ENCODE data around the gene C16orf74. TPM values are rescaled to one million over a fixed set of nuclear protein-coding genes. Genes with fewer than 3 reads are reported as not detected.

Gene C16orf74
- total RNA-seq, 2 donors from 2014 or later = 1.2 TPM; not detected in 1

- H3K9me3 Mint-ChIP-seq = no peaks in the 10 kb centered on the region
- DNase-seq (no peak), ATAC-seq (replicated peaks in 1 of 2) (no peak)
- H3K27ac Mint-ChIP-seq = no peak overlapping the region
- no peak overlapping the region for H3K4me3 Mint-ChIP-seq
- no peaks in the 10 kb centered on the region for H3K4me1 Mint-ChIP-seq (ENCODE audit: low read depth)
- peaks cover 0 to 10% of the 10 kb centered on the region in 2 donors for H3K36me3 Mint-ChIP-seq (ENCODE audit: insufficient read depth in 2 of 2)
- H3K27me3 Mint-ChIP-seq (ENCODE audit: low read depth) = no peaks in the 10 kb centered on the region
Measured at GRCh38 chr16:85663891-85664321, 87.0 kb downstream of the C16orf74 start.

- H3K36me3 Mint-ChIP-seq (ENCODE audit: insufficient read depth in 2 of 2) = peaks cover 0 to 10% of the 10 kb centered on the region in 2 donors
- no peak overlapping the region for H3K27ac Mint-ChIP-seq
- ATAC-seq (replicated peaks in 1 of 2) (no peak), DNase-seq (no peak)
- no peak overlapping the region for H3K4me3 Mint-ChIP-seq
- no peaks in the 10 kb centered on the region for H3K4me1 Mint-ChIP-seq (ENCODE audit: low read depth)
- H3K9me3 Mint-ChIP-seq = no peaks in the 10 kb centered on the region
- H3K27me3 Mint-ChIP-seq (ENCODE audit: low read depth) = no peaks in the 10 kb centered on the region
Measured at GRCh38 chr16:85662976-85663830, 87.7 kb downstream of the C16orf74 start.

- Mint-ChIP-seq H3K4me1 (ENCODE audit: low read depth) (no peaks in the 10 kb centered on the region), H3K36me3 (ENCODE audit: insufficient read depth in 2 of 2) (peaks cover 0 to 10% of the 10 kb centered on the region in 2 donors), H3K4me3 (no peak overlapping the region), H3K27ac (no peak overlapping the region), H3K27me3 (ENCODE audit: low read depth) (no peaks in the 10 kb centered on the region), H3K9me3 (no peaks in the 10 kb centered on the region)
- no peak for DNase-seq
- ATAC-seq (replicated peaks in 1 of 2) = no peak
Measured at GRCh38 chr16:85662482-85662812, 88.4 kb downstream of the C16orf74 start.

- H3K27me3 Mint-ChIP-seq (ENCODE audit: low read depth) = no peaks in the 10 kb centered on the region
- ATAC-seq (replicated peaks in 1 of 2) = no peak
- no peak overlapping the region for H3K27ac Mint-ChIP-seq
- peaks cover 0 to 10% of the 10 kb centered on the region in 2 donors for H3K36me3 Mint-ChIP-seq (ENCODE audit: insufficient read depth in 2 of 2)
- DNase-seq = no peak
- H3K4me3 Mint-ChIP-seq = no peak overlapping the region
- no peaks in the 10 kb centered on the region for H3K4me1 Mint-ChIP-seq (ENCODE audit: low read depth)
- no peaks in the 10 kb centered on the region for H3K9me3 Mint-ChIP-seq
Measured at GRCh38 chr16:85661740-85662481, 89.0 kb downstream of the C16orf74 start.

- ATAC-seq (replicated peaks in 1 of 2) (no peak), DNase-seq (no peak)
- H3K27ac Mint-ChIP-seq = no peak overlapping the region
- no peak overlapping the region for H3K4me3 Mint-ChIP-seq
- H3K36me3 Mint-ChIP-seq (ENCODE audit: insufficient read depth in 2 of 2) = peaks cover 1 to 7% of the 10 kb centered on the region in 2 donors
- H3K4me1 Mint-ChIP-seq (ENCODE audit: low read depth) = no peaks in the 10 kb centered on the region
- H3K27me3 Mint-ChIP-seq (ENCODE audit: low read depth) = no peaks in the 10 kb centered on the region
- H3K9me3 Mint-ChIP-seq = no peaks in the 10 kb centered on the region
Measured at GRCh38 chr16:85660843-85661739, 89.8 kb downstream of the C16orf74 start.

- H3K27me3 Mint-ChIP-seq (ENCODE audit: low read depth) = no peaks in the 10 kb centered on the region
- no peak overlapping the region for H3K4me3 Mint-ChIP-seq
- H3K9me3 Mint-ChIP-seq = no peaks in the 10 kb centered on the region
- ATAC-seq (replicated peaks in 1 of 2) (peak; percentile 63), DNase-seq (peak; percentile 65 to 73)
- peaks cover 1 to 6% of the 10 kb centered on the region in 2 donors for H3K36me3 Mint-ChIP-seq (ENCODE audit: insufficient read depth in 2 of 2)
- no peak overlapping the region for H3K27ac Mint-ChIP-seq
- H3K4me1 Mint-ChIP-seq (ENCODE audit: low read depth) = no peaks in the 10 kb centered on the region
Measured at GRCh38 chr16:85659805-85660511, 90.9 kb downstream of the C16orf74 start.

GRCh38 chr16:85659336-85659735, 91.6 kb downstream of the C16orf74 start:
- ATAC-seq (replicated peaks in 1 of 2) (no peak), DNase-seq (no peak)
- H3K36me3 Mint-ChIP-seq (ENCODE audit: insufficient read depth in 2 of 2) = peaks cover 1 to 6% of the 10 kb centered on the region in 2 donors
- no peaks in the 10 kb centered on the region for H3K9me3 Mint-ChIP-seq
- no peaks in the 10 kb centered on the region for H3K4me1 Mint-ChIP-seq (ENCODE audit: low read depth)
- H3K27me3 Mint-ChIP-seq (ENCODE audit: low read depth) = no peaks in the 10 kb centered on the region
- no peak overlapping the region for H3K27ac Mint-ChIP-seq
- no peak overlapping the region for H3K4me3 Mint-ChIP-seq

GRCh38 chr16:85658504-85659326, 92.2 kb downstream of the C16orf74 start:
- Mint-ChIP-seq H3K27ac (no peak overlapping the region), H3K9me3 (no peaks in the 10 kb centered on the region), H3K36me3 (ENCODE audit: insufficient read depth in 2 of 2) (peaks cover 1 to 6% of the 10 kb centered on the region in 2 donors), H3K4me3 (no peak overlapping the region), H3K4me1 (ENCODE audit: low read depth) (no peaks in the 10 kb centered on the region), H3K27me3 (ENCODE audit: low read depth) (no peaks in the 10 kb centered on the region)
- DNase-seq (no peak), ATAC-seq (replicated peaks in 1 of 2) (no peak)

- no peaks in the 10 kb centered on the region for H3K27me3 Mint-ChIP-seq (ENCODE audit: low read depth)
- no peak overlapping the region for H3K27ac Mint-ChIP-seq
- H3K9me3 Mint-ChIP-seq = no peaks in the 10 kb centered on the region
- H3K4me1 Mint-ChIP-seq (ENCODE audit: low read depth) = no peaks in the 10 kb centered on the region
- ATAC-seq (replicated peaks in 1 of 2) = no peak
- H3K36me3 Mint-ChIP-seq (ENCODE audit: insufficient read depth in 2 of 2) = peaks cover 1 to 6% of the 10 kb centered on the region in 2 donors
- DNase-seq = no peak
- H3K4me3 Mint-ChIP-seq = no peak overlapping the region
Measured at GRCh38 chr16:85657996-85658395, 92.9 kb downstream of the C16orf74 start.
